Measurements from ENCODE around the gene IGLON5. TPM values are rescaled to one million over a fixed set of nuclear protein-coding genes. Genes with fewer than 3 reads are reported as not detected.
A peak's percentile ranks its signal among the peaks of the same experiment; 100 is the strongest.

The IGLON5 gene
- total RNA-seq, 1 experiment from 2014 or later = not detected

DNA sequence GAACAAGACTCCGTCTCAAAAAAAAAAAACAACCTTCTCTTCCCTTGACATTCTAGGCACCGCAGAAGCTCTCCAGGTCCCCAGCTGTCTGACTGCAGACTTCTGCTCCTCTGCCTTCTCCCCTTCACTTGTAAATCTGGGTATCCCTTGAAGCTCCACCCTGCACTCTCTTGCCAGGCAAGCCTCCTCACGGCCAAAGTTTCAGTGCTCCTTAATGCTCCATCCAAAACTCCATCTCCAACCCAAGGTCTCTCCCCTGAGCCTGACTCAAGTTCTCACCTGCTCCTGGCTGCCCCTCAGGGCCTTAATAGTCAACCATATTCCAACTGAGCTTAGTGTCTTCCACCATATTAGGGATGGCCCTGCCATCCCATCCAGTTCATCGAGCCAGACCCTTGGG is 58.8 kb downstream of the IGLON5 start:
- no peaks in the 10 kb centered on the region for H3K36me3 ChIP-seq (ENCODE audit: control insufficient read depth, insufficient read depth, low read length)
- CTCF ChIA-PET = interaction anchor here (0.6 to 0.7 kb wide), 2 partner anchors 20 to 31 kb away, joined by 3 read pairs; no protein-coding TSS in a partner anchor
- no peaks in the 10 kb centered on the region for H3K27me3 ChIP-seq (replicated peaks; ENCODE audit: control insufficient read depth, insufficient read depth, low read length)
- peak overlapping the region; percentile 45 for H3K4me3 Mint-ChIP-seq (ENCODE audit: unreplicated experiment)
- H3K4me1 Mint-ChIP-seq (ENCODE audit: low read depth, unreplicated experiment) = no peaks in the 10 kb centered on the region
- peaks cover 21% of the 10 kb centered on the region for H3K36me3 Mint-ChIP-seq (ENCODE audit: insufficient read depth, unreplicated experiment)
- BruUV-seq (replicated peaks) = no TSS peak
- no peak overlapping the region for H3K4me3 ChIP-seq (ENCODE audit: low read depth, low read length)
- DNase-seq = no peak
- H3K27ac Mint-ChIP-seq (ENCODE audit: unreplicated experiment) = peak overlapping the region; percentile 18
- no peaks in the 10 kb centered on the region for H3K9me3 Mint-ChIP-seq (ENCODE audit: unreplicated experiment)
- TF ChIP-seq, protein P1, sequence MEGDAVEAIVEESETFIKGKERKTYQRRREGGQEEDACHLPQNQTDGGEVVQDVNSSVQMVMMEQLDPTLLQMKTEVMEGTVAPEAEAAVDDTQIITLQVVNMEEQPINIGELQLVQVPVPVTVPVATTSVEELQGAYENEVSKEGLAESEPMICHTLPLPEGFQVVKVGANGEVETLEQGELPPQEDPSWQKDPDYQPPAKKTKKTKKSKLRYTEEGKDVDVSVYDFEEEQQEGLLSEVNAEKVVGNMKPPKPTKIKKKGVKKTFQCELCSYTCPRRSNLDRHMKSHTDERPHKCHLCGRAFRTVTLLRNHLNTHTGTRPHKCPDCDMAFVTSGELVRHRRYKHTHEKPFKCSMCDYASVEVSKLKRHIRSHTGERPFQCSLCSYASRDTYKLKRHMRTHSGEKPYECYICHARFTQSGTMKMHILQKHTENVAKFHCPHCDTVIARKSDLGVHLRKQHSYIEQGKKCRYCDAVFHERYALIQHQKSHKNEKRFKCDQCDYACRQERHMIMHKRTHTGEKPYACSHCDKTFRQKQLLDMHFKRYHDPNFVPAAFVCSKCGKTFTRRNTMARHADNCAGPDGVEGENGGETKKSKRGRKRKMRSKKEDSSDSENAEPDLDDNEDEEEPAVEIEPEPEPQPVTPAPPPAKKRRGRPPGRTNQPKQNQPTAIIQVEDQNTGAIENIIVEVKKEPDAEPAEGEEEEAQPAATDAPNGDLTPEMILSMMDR (IDR thresholded peaks at IDR 0.05; ENCODE audit: insufficient read depth in 1 of 2, low read depth in 1 of 2, low read length in 1 of 2, severe bottlenecking in 1 of 2, unreplicated experiment in 1 of 2) = no peak
- intact Hi-C loops (cut with micrococcal nuclease; ENCODE audit: unreplicated experiment) = no loop called here
- POLR2A ChIA-PET = interaction anchor here (0.7 to 1.0 kb wide), 2 partner anchors 15 to 31 kb away, joined by 4 to 6 read pairs; no protein-coding TSS in a partner anchor
- H3K27me3 Mint-ChIP-seq (ENCODE audit: insufficient read depth, unreplicated experiment) = no peaks in the 10 kb centered on the region
- H3K9me3 ChIP-seq = no peaks in the 10 kb centered on the region
- peaks cover 7% of the 10 kb centered on the region for H3K4me1 ChIP-seq

DNA sequence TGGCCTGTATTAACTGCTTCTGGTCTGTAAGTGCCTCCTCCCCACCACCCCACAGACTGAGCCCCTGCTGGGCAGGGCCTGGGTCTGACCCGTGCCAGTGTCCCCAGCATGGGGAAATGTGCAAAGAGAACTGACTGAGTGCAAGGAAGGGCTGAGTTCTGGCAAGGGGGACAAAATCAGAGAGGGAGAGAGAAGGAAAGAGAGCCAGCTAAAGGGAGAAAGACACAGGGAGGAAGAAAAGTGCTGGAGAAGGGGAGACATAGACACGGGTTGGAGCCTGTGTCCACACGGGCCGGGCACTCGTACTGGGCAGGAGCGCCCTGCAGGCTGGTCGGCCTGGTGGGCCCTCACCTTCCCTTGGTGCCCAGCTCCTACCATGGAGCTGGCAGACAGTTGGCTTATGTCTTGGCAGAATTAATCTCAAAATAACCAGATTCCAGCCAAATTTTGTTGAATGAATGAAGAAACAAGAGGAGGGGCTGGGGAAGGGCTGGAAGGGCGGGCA is 59.8 kb downstream of the IGLON5 start:
- intact Hi-C loops (cut with micrococcal nuclease; ENCODE audit: unreplicated experiment) = no loop called here
- Histone ChIP-seq H3K4me1 (peaks cover 5% of the 10 kb centered on the region; the same call in 1 of the 2 replicates), H3K27me3 (replicated peaks; ENCODE audit: control insufficient read depth, insufficient read depth, low read length) (no peaks in the 10 kb centered on the region), H3K9me3 (no peaks in the 10 kb centered on the region), H3K4me3 (ENCODE audit: low read depth, low read length) (no peak overlapping the region), H3K36me3 (ENCODE audit: control insufficient read depth, insufficient read depth, low read length) (no peaks in the 10 kb centered on the region)
- no peak for DNase-seq
- H3K4me3 Mint-ChIP-seq (ENCODE audit: unreplicated experiment) = no peak overlapping the region
- no peaks in the 10 kb centered on the region for H3K4me1 Mint-ChIP-seq (ENCODE audit: low read depth, unreplicated experiment)
- no peaks in the 10 kb centered on the region for H3K9me3 Mint-ChIP-seq (ENCODE audit: unreplicated experiment)
- TF ChIP-seq, protein P1 (IDR thresholded peaks at IDR 0.05; ENCODE audit: insufficient read depth in 1 of 2, low read depth in 1 of 2, low read length in 1 of 2, severe bottlenecking in 1 of 2, unreplicated experiment in 1 of 2) = no peak
- H3K27me3 Mint-ChIP-seq (ENCODE audit: insufficient read depth, unreplicated experiment) = no peaks in the 10 kb centered on the region
- no TSS peak for BruUV-seq (replicated peaks)
- ChIA-PET CTCF (interaction anchor here (1.6 kb wide), 1 partner anchor 32 kb away, joined by 4 read pairs; no protein-coding TSS in a partner anchor), POLR2A (no interaction called here)
- H3K27ac Mint-ChIP-seq (ENCODE audit: unreplicated experiment) = no peak overlapping the region
- peaks cover 18% of the 10 kb centered on the region for H3K36me3 Mint-ChIP-seq (ENCODE audit: insufficient read depth, unreplicated experiment)

DNA sequence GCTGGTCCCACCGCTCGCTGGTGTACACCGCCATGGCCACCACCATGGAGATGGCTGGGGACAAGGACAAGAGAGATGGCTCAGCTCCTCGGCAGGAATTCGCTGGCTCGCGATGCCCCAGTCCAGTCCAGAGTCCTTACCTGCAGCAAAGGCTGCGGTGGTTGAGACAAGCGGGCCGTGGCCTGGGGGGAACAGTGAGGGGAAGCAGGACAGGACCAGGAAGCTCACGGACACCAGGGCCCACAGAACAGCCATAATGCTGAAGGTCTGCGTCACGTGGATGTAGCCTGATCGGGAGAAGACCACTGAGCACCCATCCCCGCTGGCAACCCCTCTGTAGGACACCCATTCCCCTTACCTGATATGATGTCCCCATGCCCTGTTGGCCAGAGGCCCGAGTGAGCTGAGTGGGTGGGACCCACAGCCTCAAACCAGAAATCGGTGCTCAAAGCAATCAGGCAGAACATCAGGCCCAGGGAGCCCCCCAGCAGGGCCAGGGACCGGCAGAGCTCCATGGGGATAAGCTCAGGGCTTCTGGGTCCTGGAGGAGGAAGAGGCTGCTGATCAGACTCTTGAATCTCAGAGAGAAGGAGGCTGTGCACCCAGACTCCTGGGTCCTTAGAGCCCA is 60.7 kb downstream of the IGLON5 start:
- Histone ChIP-seq H3K9me3 (no peaks in the 10 kb centered on the region), H3K4me1 (peaks cover 5% of the 10 kb centered on the region; the same call in 1 of the 2 replicates), H3K27me3 (replicated peaks; ENCODE audit: control insufficient read depth, insufficient read depth, low read length) (no peaks in the 10 kb centered on the region), H3K36me3 (ENCODE audit: control insufficient read depth, insufficient read depth, low read length) (no peaks in the 10 kb centered on the region), H3K4me3 (ENCODE audit: low read depth, low read length) (no peak overlapping the region)
- Mint-ChIP-seq H3K27ac (ENCODE audit: unreplicated experiment) (no peak overlapping the region), H3K4me3 (ENCODE audit: unreplicated experiment) (no peak overlapping the region), H3K4me1 (ENCODE audit: low read depth, unreplicated experiment) (no peaks in the 10 kb centered on the region), H3K36me3 (ENCODE audit: insufficient read depth, unreplicated experiment) (peaks cover 13% of the 10 kb centered on the region), H3K9me3 (ENCODE audit: unreplicated experiment) (no peaks in the 10 kb centered on the region), H3K27me3 (ENCODE audit: insufficient read depth, unreplicated experiment) (no peaks in the 10 kb centered on the region)
- BruUV-seq (replicated peaks) = no TSS peak
- ChIA-PET POLR2A (no interaction called here), CTCF (interaction anchor here (1.6 kb wide), 1 partner anchor 33 kb away, joined by 4 read pairs; no protein-coding TSS in a partner anchor)
- intact Hi-C loops (cut with micrococcal nuclease; ENCODE audit: unreplicated experiment) = no loop called here
- no peak for DNase-seq
- TF ChIP-seq, protein P1 (IDR thresholded peaks at IDR 0.05; ENCODE audit: insufficient read depth in 1 of 2, low read depth in 1 of 2, low read length in 1 of 2, severe bottlenecking in 1 of 2, unreplicated experiment in 1 of 2) = no peak

Measured in Caco-2 (cell line).